ENCODE measurements around the gene DYNLT4.

Gene DYNLT4

DNA sequence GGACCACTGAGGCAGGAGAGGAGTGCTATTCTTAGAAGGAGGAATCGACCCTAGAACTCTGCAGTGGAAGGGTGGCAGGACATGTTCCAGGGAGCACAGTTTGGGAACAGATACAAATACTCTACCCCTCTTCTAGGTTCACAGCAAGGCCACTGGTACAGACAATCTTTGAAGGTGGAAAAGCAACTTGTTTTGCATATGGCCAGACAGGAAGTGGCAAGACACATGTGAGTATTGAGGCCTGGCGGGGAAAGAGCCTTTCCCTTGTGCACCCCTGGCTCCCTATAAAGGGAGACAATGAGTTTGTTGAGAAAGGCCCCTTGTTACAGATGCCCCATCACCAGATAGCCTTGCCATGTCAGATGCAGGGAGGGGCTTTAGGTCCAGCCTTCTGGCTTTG, 49.7 kb downstream of the DYNLT4 start:
- no peak for DNase-seq (ENCODE audit: low spot score)

Data from iPS-NIHi11 (cell line).